ENCODE results near the gene ERCC6. TPM values are rescaled to one million over a fixed set of nuclear protein-coding genes. Genes with fewer than 3 reads are reported as not detected.

Gene ERCC6
- total RNA-seq, 1 experiment from 2014 or later = 18.2 TPM

- Histone ChIP-seq H3K4ac (ENCODE audit: low read depth, low read length) (no peak overlapping the region), H4K8ac (replicated peaks; ENCODE audit: insufficient read length, low read depth, low read length) (no peak overlapping the region), H3K14ac (ENCODE audit: insufficient read depth, low read length) (no peak overlapping the region), H4K5ac (ENCODE audit: insufficient read length, low read depth, low read length) (no peak overlapping the region), H3K18ac (ENCODE audit: insufficient read length, low read depth, low read length) (no peak overlapping the region), H3T11ph (ENCODE audit: low read length) (no peak overlapping the region), H4K20me1 (ENCODE audit: control insufficient read depth, insufficient read depth, insufficient read length) (no peaks in the 10 kb centered on the region), H2BK20ac (ENCODE audit: low read depth, low read length, poor library complexity, severe bottlenecking) (no peak overlapping the region), H3K79me1 (ENCODE audit: insufficient read depth, low read depth, low read length, poor library complexity, severe bottlenecking) (no peaks in the 10 kb centered on the region), H3K56ac (ENCODE audit: insufficient read length, low read depth, low read length) (no peak overlapping the region), H3K27ac (ENCODE audit: insufficient read length, low read depth, low read length) (no peak overlapping the region), H3K23ac (ENCODE audit: insufficient read length, low read depth, low read length) (no peak overlapping the region), H4K91ac (ENCODE audit: insufficient read length, low read depth, low read length) (no peak overlapping the region), H2AFZ (ENCODE audit: low read length) (no peak overlapping the region), H2AK5ac (ENCODE audit: insufficient read length, low read length) (no peak overlapping the region), H3K4me2 (ENCODE audit: insufficient read depth, insufficient read length, low read length) (no peak overlapping the region), H3K79me2 (ENCODE audit: insufficient read depth, low read length) (no peaks in the 10 kb centered on the region), H3K9ac (ENCODE audit: extremely low read depth, insufficient read length, low read length) (no peak overlapping the region), H2BK120ac (ENCODE audit: low read depth, low read length, poor library complexity, severe bottlenecking) (no peak overlapping the region), H3K23me2 (ENCODE audit: insufficient read length, low read depth, low read length, poor library complexity, severe bottlenecking) (no peaks in the 10 kb centered on the region), H3K9me3 (ENCODE audit: control insufficient read depth, low read depth, low read length) (no peaks in the 10 kb centered on the region), H2BK15ac (ENCODE audit: low read depth, low read length) (no peak overlapping the region), H2BK5ac (ENCODE audit: insufficient read length, low read length) (no peak overlapping the region), H3K27me3 (ENCODE audit: insufficient read depth, low read length) (no peaks in the 10 kb centered on the region), H2BK12ac (ENCODE audit: insufficient read length, low read depth, low read length) (no peak overlapping the region), H3K4me1 (ENCODE audit: insufficient read depth, low read length) (no peaks in the 10 kb centered on the region)
- DNase-seq = no peak
- H3K9me3 Mint-ChIP-seq = peaks cover 6 to 14% of the 10 kb centered on the region in 2 experiments; a peak in 4 of 5 replicates
- WGBS (ENCODE audit: extremely low coverage, insufficient read length, low lambda C conversion rate) = no CpG with 5 or more reads among the region's 3 CpGs
- peaks cover 26% of the 10 kb centered on the region for H3K27me3 Mint-ChIP-seq (ENCODE audit: low read depth)
- H3K4me3 Mint-ChIP-seq = no peak overlapping the region
- no peak overlapping the region for H3K27ac Mint-ChIP-seq
- no peaks in the 10 kb centered on the region; a peak in 1 of 7 replicates for H3K36me3 Mint-ChIP-seq (ENCODE audit: insufficient read depth in 1 of 3, low read depth in 3 of 3)
- H3K4me1 Mint-ChIP-seq = no peaks in the 10 kb centered on the region
- no peak for TF ChIP-seq CTCF (conservative IDR thresholded peaks at IDR 0.05)
Observed at GRCh38 chr10:49569031-49569631, 30.2 kb upstream of the ERCC6 start.
